HG03457 (cell line): ENCODE measurements around the gene NCLN.

Experiments
- ATAC-seq: cut with Tn5 transposase; IDR thresholded peaks from one replicate; pipeline ENCODE4 v1.9.1; 2021; ENCODE audit warnings: moderate number of reproducible peaks; ENCODE audit not compliant: unreplicated experiment

NCLN gene

DNA sequence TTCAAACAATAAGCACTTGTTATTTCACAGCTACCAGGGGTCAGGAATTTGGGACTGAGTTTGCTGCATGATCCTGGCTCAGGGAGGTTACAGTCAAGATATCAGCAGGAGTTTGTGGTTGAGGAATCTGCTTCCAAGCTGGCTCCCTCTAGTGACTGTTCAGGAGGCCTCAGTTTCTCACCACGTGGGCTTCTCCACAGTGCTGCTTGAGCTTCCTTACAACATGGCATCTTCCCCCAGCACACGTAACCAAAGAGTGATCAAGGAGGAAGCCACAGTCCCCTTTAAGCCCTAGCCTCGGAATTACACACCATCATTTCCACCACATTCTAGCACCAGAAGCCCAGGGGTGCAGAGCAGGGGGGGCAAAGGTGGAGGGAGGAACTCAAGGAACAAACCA is 67.5 kb downstream of the NCLN start:
- no peak for ATAC-seq

DNA sequence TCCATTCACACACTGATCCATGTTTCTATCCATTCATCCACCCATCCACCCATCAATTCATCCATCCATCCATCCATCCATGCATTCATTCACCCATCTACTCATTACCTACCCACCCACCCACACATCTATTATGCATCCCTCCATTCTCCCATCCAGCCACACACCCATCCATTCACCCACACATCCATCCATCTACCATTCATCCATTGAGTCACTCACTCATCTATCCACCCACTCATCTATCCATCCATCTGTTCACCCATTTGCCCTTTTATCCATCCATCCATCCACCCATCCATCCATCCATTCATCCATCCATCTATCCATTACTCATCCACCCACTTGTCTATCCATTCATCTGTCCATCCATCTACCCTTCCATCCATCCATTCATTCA is 68.8 kb downstream of the NCLN start:
- no peak for ATAC-seq

DNA sequence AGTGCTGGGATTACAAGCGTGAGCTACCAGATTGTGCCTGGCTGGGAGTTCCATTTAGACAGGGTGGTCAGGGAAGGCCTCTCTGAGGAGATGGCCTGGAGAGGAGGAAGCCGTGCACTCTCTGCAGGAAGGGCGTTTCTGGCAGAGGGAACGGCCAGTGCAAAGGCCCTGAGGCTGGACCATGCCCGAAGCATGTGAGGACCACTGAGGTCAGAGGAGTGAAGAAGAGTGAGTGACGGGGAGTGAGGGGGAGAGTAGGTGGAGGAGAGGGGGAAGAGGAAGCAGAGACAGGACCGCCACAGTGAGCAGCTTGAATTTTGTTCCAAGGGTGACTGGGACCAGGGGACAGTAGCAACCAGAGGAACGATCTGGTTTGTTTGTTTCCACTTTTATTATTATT is 71.3 kb downstream of the NCLN start:
- ATAC-seq: no peak
